ENCODE data around the gene NOL3. TPM values are rescaled to one million over a fixed set of nuclear protein-coding genes. Genes with fewer than 3 reads are reported as not detected.

Gene NOL3
- total and polyA plus RNA-seq, 2 of the 13 experiments (the other 11 are each of a cell fraction or from before 2014, with no cell fraction given), result 5.7 to 20.5 TPM

DNA sequence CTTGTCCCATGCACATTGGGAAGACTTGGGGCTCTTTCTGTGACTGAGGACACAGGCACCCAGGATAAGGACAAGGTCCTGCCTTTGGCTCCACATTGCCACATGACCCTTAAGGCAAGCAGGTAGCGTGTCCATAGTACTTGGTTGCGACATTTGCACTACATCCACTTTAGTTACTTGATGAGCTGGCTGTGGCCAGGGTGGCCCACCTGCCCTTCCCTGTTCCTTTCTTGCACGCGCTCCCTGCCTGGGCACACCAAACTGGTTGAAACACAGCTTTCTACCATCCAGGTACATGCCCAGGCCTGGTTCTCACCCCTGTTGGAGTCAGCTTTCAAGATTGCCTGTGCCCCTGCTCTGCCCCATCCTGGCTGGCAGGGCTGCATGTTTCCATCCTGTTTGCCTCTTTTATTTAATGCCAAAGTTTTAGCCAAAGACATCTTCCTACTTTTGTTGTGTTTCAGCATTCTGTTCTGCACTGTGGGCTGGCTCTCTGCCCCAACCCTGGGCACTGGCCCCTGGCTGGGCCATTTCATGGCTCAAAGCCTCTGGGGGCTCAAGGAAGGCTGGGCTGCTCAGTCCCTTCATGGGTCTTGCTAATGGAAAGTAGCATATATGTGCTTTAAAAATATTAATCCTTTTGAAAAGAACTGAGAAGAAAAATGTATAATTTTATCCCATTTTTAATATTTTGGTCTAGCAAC, 22.7 kb upstream of the NOL3 start:
- no peak overlapping the region for H3K4me2 ChIP-seq (ENCODE audit: low read depth, low read length)
- in situ Hi-C loops (cut with HindIII; ENCODE audit: extremely low pct_ligation_motif_present, low pct_unique_long_range_greater_than_20kb) (no loop called here), intact Hi-C loops (cut with micrococcal nuclease; ENCODE audit: unreplicated experiment) (no loop called here)
- H3K36me3 ChIP-seq (replicated peaks in 1 of 2; ENCODE audit: control insufficient read depth in 1 of 2, insufficient read depth in 2 of 2, low read length in 2 of 2), result peaks cover 46 to 65% of the 10 kb centered on the region in 2 experiments
- no peaks in the 10 kb centered on the region for H3K9me3 ChIP-seq (ENCODE audit: low read length)
- DNase-seq (ENCODE audit: low spot score) (no peak), FAIRE-seq (no peak), ATAC-seq (no peak)
- H4K20me1 ChIP-seq (ENCODE audit: insufficient read depth, low read length), result peaks cover 9% of the 10 kb centered on the region; the same call in 1 of the 2 replicates
- H3K27me3 ChIP-seq (ENCODE audit: control insufficient read depth in 1 of 2, insufficient read depth in 2 of 2, low read length in 2 of 2), result no peaks in the 10 kb centered on the region; a peak in 1 of 5 replicates
- no peaks in the 10 kb centered on the region for H3K79me2 ChIP-seq (ENCODE audit: insufficient read depth, low read length)
- no peak overlapping the region for H3K4me3 ChIP-seq (replicated peaks in 1 of 3; ENCODE audit: insufficient read depth in 1 of 3, low read depth in 2 of 3, low read length in 3 of 3)
- ChIA-PET POLR2A (interaction anchor here (1.5 kb wide), 1 partner anchor 37 kb away, joined by 6 read pairs; no protein-coding TSS in a partner anchor), CTCF (ENCODE audit: low intra/inter-chr PET ratio, low total read pairs) (no interaction called here)
- no peak overlapping the region for H2AFZ ChIP-seq (ENCODE audit: low read length)
- BruUV-seq (replicated peaks), result TSS peak; percentile 16
- WGBS (ENCODE audit: low lambda C conversion rate), result 98% methylated on average over 4 of the region's 4 CpGs
- peaks cover 18% of the 10 kb centered on the region for H3K4me1 ChIP-seq (ENCODE audit: insufficient read depth, low read length)
- no peak overlapping the region for H3K27ac ChIP-seq (ENCODE audit: extremely low read length, insufficient read depth, low read length)
- no peak for TF ChIP-seq ZNF34 (CRISPR knock-in tag; IDR thresholded peaks at IDR 0.05; ENCODE audit: borderline replicate concordance)
- peak; percentile 64 for TF ChIP-seq AGO2 (optimal IDR thresholded peaks at IDR 0.05; ENCODE audit: low read depth, low read length)
- TF ChIP-seq POLR2G (IDR thresholded peaks at IDR 0.05; ENCODE audit: low read depth, low read length), result peak; percentile 20; the same call in 1 of the 2 replicates
- TF ChIP-seq ZNF274 (CRISPR knock-in tag; IDR thresholded peaks at IDR 0.05), result 0 out of 2 replicates have a peak, but pooled peaks have one; percentile 30
- peak; percentile 90 for TF ChIP-seq RBM22 (optimal IDR thresholded peaks at IDR 0.05; ENCODE audit: low read length)
- TF ChIP-seq ZHX1 (CRISPR knock-in tag; IDR thresholded peaks at IDR 0.05; ENCODE audit: low read depth), result peak; percentile 31; the same call in 1 of the 2 replicates
- TF ChIP-seq FUBP1 (CRISPR knock-in tag; IDR thresholded peaks at IDR 0.05; ENCODE audit: borderline replicate concordance), result no peak
- no peak for TF ChIP-seq IRF1 (CRISPR knock-in tag; IDR thresholded peaks at IDR 0.05; ENCODE audit: low read depth)
- TF ChIP-seq CEBPG (CRISPR knock-in tag; IDR thresholded peaks at IDR 0.05), result peak; percentile 55; the same call in 1 of the 2 replicates
- peak; percentile 80; the same call in 1 of the 2 replicates for TF ChIP-seq CEBPB (IDR thresholded peaks at IDR 0.05; ENCODE audit: borderline replicate concordance, low read depth, low read length)
- H3K9ac ChIP-seq (ENCODE audit: insufficient read depth, low read depth, low read length), result no peak overlapping the region
